SK-N-SH (cell line): ENCODE measurements around the gene NIN. TPM values are rescaled to one million over a fixed set of nuclear protein-coding genes. Genes with fewer than 3 reads are reported as not detected.

Experiments used
- CTCF ChIA-PET: fragments of 300-600, 350-600 bp; formaldehyde crosslinking; extraction: SDS; loops from one replicate; lab custom pipeline; 2021; lab: Yijun Ruan, JAX
- POLR2A ChIA-PET: fragments of 350-600 bp; sonication (Branson Sonifier 250); formaldehyde crosslinking; extraction: SDS; loops from one replicate; lab custom pipeline; 2020; ENCODE audit warnings: antibody characterized with exemption, inconsistent platforms; lab: Yijun Ruan, JAX
- DNase-seq: peaks from one replicate; pipeline ENCODE4 v3.0.0; 2012
- H2AFZ ChIP-seq: fragments of 200-600 bp; sonication (generic); 2 replicates; pipeline ENCODE4 v1.8.1; 2016; ENCODE audit warnings: antibody characterized with exemption, mild to moderate bottlenecking, low read depth
- H3F3A ChIP-seq: fragments of 200-600 bp; sonication (generic); replicated peaks from 2 replicates; pipeline ENCODE3; 2016; ENCODE audit warnings: antibody characterized with exemption, mild to moderate bottlenecking; ENCODE audit not compliant: insufficient read depth
- H3K27ac ChIP-seq, 2 experiments: fragments of 200-500 bp in 1 of 2; fragments of 200-600 bp in 1 of 2; sonication (Bioruptor generic) in 1 of 2; sonication (generic), shearing (Covaris generic) in 1 of 2; 2 replicates each; pipeline versions ENCODE4 v1.5.1 to v1.6.1; 2014 to 2016; ENCODE audit warnings: low read depth in 2 of 2, inconsistent platforms in 1 of 2, low read length in 1 of 2, mild to moderate bottlenecking in 1 of 2, mixed read lengths in 1 of 2
- H3K27me3 ChIP-seq: fragments of 200-600 bp; sonication (generic), shearing (Covaris generic); 2 replicates; pipeline ENCODE4 v1.6.1; 2016; ENCODE audit warnings: mixed run types; ENCODE audit not compliant: insufficient read depth
- H3K36me3 ChIP-seq, 2 experiments: fragments of 200-500 bp in 1 of 2; fragments of 200-600 bp in 1 of 2; sonication (Bioruptor generic) in 1 of 2; sonication (generic) in 1 of 2; replicated peaks in 1 of 2; 2 replicates each; pipeline versions ENCODE3 to v1.5.1; 2014 to 2016; ENCODE audit warnings: low read length in 1 of 2, mild to moderate bottlenecking in 1 of 2; ENCODE audit not compliant: insufficient read depth in 2 of 2, control insufficient read depth in 1 of 2
- H3K4me1 ChIP-seq, 2 experiments: fragments of 200-500 bp in 1 of 2; fragments of 200-600 bp in 1 of 2; sonication (Bioruptor generic) in 1 of 2; sonication (generic), shearing (Covaris generic) in 1 of 2; 2 replicates each; pipeline versions ENCODE4 v1.5.1 to v1.6.1; 2014 to 2016; ENCODE audit warnings: low read depth in 1 of 2, low read length in 1 of 2, mixed run types in 1 of 2; ENCODE audit not compliant: insufficient read depth in 2 of 2, control insufficient read depth in 1 of 2
- H3K4me2 ChIP-seq: fragments of 200-600 bp; sonication (generic), shearing (Covaris generic); 2 replicates; pipeline ENCODE4 v1.6.1; 2017; ENCODE audit warnings: mixed run types
- H3K4me3 ChIP-seq, 2 experiments: fragments of 200-500 bp in 1 of 2; fragments of 200-600 bp in 1 of 2; sonication (Bioruptor generic) in 1 of 2; sonication (generic), shearing (Covaris generic) in 1 of 2; 2 replicates each; pipeline versions ENCODE4 v1.5.1 to v1.8.1; 2014 to 2016; ENCODE audit warnings: low read depth in 2 of 2, inconsistent platforms in 1 of 2, low read length in 1 of 2, mild to moderate bottlenecking in 1 of 2, mixed read lengths in 1 of 2, moderate library complexity in 1 of 2
- H3K79me2 ChIP-seq: fragments of 200-600 bp; sonication (generic); 2 replicates; pipeline ENCODE4 v1.8.1; 2017; ENCODE audit warnings: mild to moderate bottlenecking; ENCODE audit not compliant: insufficient read depth
- H3K9ac ChIP-seq: fragments of 200-600 bp; sonication (generic); 2 replicates; pipeline ENCODE4 v1.6.1; 2017; ENCODE audit warnings: mixed run types
- H3K9me2 ChIP-seq: fragments of 200-600 bp; sonication (generic); 2 replicates; pipeline ENCODE4 v1.6.1; 2017; ENCODE audit warnings: mixed run types
- H3K9me3 ChIP-seq: fragments of 200-600 bp; sonication (generic); 2 replicates; pipeline ENCODE4 v1.6.1; 2017; ENCODE audit warnings: mixed run types, mild to moderate bottlenecking, moderate library complexity
- H4K20me1 ChIP-seq: fragments of 200-600 bp; sonication (generic); 2 replicates; pipeline ENCODE4 v1.6.1; 2017; ENCODE audit warnings: mild to moderate bottlenecking, mixed run types; ENCODE audit not compliant: insufficient read depth
- EP300 ChIP-seq, 2 experiments: IDR thresholded peaks; 2 replicates each; pipeline versions ENCODE4 v1.4.0 to v1.6.1; 2012; ENCODE audit warnings: borderline replicate concordance in 1 of 2, low read depth in 1 of 2, low read length in 1 of 2
- IRF3 ChIP-seq: fragments of 150-350 bp; IDR thresholded peaks from 2 replicates; pipeline ENCODE4 v1.6.1; 2016; ENCODE audit warnings: mild to moderate bottlenecking, low read depth, low read length
- JUND ChIP-seq: IDR thresholded peaks from 2 replicates; pipeline ENCODE4 v1.4.0; 2012
- NRF1 ChIP-seq: IDR thresholded peaks from 2 replicates; pipeline ENCODE4 v1.6.1; 2012; ENCODE audit warnings: low read depth, mild to moderate bottlenecking, low read length
- PBX3 ChIP-seq: IDR thresholded peaks from 2 replicates; pipeline ENCODE4; 2012
- RAD21 ChIP-seq: IDR thresholded peaks from 2 replicates; pipeline ENCODE4 v1.6.1; 2012; ENCODE audit warnings: mild to moderate bottlenecking, low read length
- RXRA ChIP-seq: IDR thresholded peaks from 2 replicates; pipeline ENCODE4 v1.4.0; 2012; ENCODE audit warnings: low read depth, mild to moderate bottlenecking, borderline replicate concordance
- SIN3A ChIP-seq: IDR thresholded peaks from 2 replicates; pipeline ENCODE4 v1.6.1; 2012; ENCODE audit warnings: low read depth, mild to moderate bottlenecking, low read length, moderate library complexity, borderline replicate concordance
- SMC3 ChIP-seq: IDR thresholded peaks from 2 replicates; pipeline ENCODE4 v1.6.1; 2012; ENCODE audit warnings: low read depth, low read length, improper control_type of control experiment
- TAF1 ChIP-seq: IDR thresholded peaks from 2 replicates; pipeline ENCODE4 v1.6.1; 2012; ENCODE audit warnings: low read depth, mild to moderate bottlenecking, low read length, moderate library complexity, borderline replicate concordance
- TCF12 ChIP-seq: IDR thresholded peaks from 2 replicates; pipeline ENCODE4 v1.4.0; 2012
- TEAD4 ChIP-seq: IDR thresholded peaks from 2 replicates; pipeline ENCODE4 v1.4.0; 2012; ENCODE audit warnings: mild to moderate bottlenecking, borderline replicate concordance; ENCODE audit not compliant: insufficient read depth
- USF2 ChIP-seq: fragments of 150-350 bp; IDR thresholded peaks from 2 replicates; pipeline ENCODE4 v1.6.1; 2017; ENCODE audit warnings: antibody characterized with exemption, low read length, low read depth, borderline replicate concordance
- YY1 ChIP-seq: IDR thresholded peaks from 2 replicates; pipeline ENCODE4 v1.4.0; 2012; ENCODE audit warnings: low read depth, mild to moderate bottlenecking
- WGBS: methylation state at CpG from one replicate; pipeline ENCODE4 v1.1.6; 2017; ENCODE audit warnings: low lambda C conversion rate; 5-methylcytosine and 5-hydroxymethylcytosine counted together
- polyA plus RNA-seq, 3 experiments: library from polyadenylated mRNA; depleted of rRNA; stranded (reverse); fragments of >200 nt; gene quantifications; 2 replicates each; pipeline ENCODE4 v1.2.3, GENCODE V29; 2012

The NIN gene
- polyA plus RNA-seq, 1 of the 3 experiments (the other 2 are of a cell fraction): 10.0 TPM

- TF ChIP-seq SMC3 (no peak), PBX3 (no peak), NRF1 (no peak), USF2 (no peak), TEAD4 (no peak), RAD21 (no peak), SIN3A (no peak), EP300 (IDR thresholded peaks at IDR 0.05; ENCODE audit: borderline replicate concordance in 1 of 2, low read depth in 1 of 2, low read length in 1 of 2) (no peak), TAF1 (no peak)
- TF ChIP-seq, all 33 proteins: peak for 0
These were observed 154.0 kb downstream of the NIN start (continued) for GRCh38 chr14:50676814-50677516.

GRCh38 chr14:50675597-50675996, 155.4 kb downstream of the NIN start:
- Histone ChIP-seq H3K4me2 (no peak overlapping the region; the same call in 1 of the 2 replicates), H4K20me1 (no peaks in the 10 kb centered on the region), H2AFZ (no peak overlapping the region; the same call in 1 of the 2 replicates), H3K9ac (no peak overlapping the region), H3K9me3 (no peaks in the 10 kb centered on the region; the same call in 1 of the 2 replicates), H3K27ac (no peak overlapping the region; a peak in 1 of 4 replicates), H3K4me3 (no peak overlapping the region), H3K79me2 (no peaks in the 10 kb centered on the region), H3K9me2 (no peaks in the 10 kb centered on the region), H3F3A (peaks cover 24% of the 10 kb centered on the region), H3K4me1 (peaks cover 0 to 15% of the 10 kb centered on the region in 2 experiments; a peak in 3 of 4 replicates), H3K36me3 (no peaks in the 10 kb centered on the region), H3K27me3 (no peaks in the 10 kb centered on the region)
- ChIA-PET CTCF (no interaction called here), POLR2A (no interaction called here)
- TF ChIP-seq RXRA (peak; percentile 86), YY1 (no peak), JUND (peak; percentile 6; the same call in 1 of the 2 replicates), TCF12 (peak; percentile 48; the same call in 1 of the 2 replicates), TEAD4 (peak; percentile 53; the same call in 1 of the 2 replicates), EP300 (IDR thresholded peaks at IDR 0.05; ENCODE audit: borderline replicate concordance in 1 of 2, low read depth in 1 of 2, low read length in 1 of 2) (0 out of 4 replicates have a peak, but pooled peaks of 1 of the 2 experiments have one; percentile 12), IRF3 (no peak)
- no peak for DNase-seq
- WGBS: 59% methylated on average over 2 of the region's 2 CpGs
